ENCODE measurements around the gene TFF1.

DNA sequence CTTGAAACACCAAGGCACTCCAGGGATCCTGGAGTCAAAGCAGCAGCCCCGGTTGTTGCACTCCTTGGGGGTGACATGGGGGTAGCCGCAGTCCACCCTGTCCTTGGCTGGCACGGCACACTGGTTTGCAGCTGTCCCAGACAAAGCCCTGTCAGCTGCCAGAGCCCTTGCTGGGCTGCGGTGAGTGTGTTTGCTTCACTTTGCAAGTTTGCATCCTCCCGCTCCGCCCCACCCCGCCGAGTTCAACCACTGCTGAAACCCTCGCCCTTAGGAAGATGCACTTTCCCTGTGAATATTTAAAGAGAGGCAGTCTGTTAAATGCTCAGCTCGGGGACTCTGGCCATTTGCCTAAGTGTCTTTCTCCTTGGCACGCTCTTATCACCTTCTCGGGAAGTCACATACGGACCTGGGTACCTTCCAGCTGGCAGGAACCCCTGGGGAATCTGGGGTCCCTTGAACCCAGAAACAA lies 52.8 kb downstream of the TFF1 start:
- TF ChIP-seq, protein P1, sequence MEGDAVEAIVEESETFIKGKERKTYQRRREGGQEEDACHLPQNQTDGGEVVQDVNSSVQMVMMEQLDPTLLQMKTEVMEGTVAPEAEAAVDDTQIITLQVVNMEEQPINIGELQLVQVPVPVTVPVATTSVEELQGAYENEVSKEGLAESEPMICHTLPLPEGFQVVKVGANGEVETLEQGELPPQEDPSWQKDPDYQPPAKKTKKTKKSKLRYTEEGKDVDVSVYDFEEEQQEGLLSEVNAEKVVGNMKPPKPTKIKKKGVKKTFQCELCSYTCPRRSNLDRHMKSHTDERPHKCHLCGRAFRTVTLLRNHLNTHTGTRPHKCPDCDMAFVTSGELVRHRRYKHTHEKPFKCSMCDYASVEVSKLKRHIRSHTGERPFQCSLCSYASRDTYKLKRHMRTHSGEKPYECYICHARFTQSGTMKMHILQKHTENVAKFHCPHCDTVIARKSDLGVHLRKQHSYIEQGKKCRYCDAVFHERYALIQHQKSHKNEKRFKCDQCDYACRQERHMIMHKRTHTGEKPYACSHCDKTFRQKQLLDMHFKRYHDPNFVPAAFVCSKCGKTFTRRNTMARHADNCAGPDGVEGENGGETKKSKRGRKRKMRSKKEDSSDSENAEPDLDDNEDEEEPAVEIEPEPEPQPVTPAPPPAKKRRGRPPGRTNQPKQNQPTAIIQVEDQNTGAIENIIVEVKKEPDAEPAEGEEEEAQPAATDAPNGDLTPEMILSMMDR (conservative IDR thresholded peaks at IDR 0.05 in 1 of 2, IDR thresholded peaks at IDR 0.05 in 1 of 2; ENCODE audit: extremely low read depth in 1 of 2, insufficient read depth in 1 of 2, low read depth in 1 of 2, low read length in 2 of 2) = no peak
- no peak for TF ChIP-seq EZH2 (IDR thresholded peaks at IDR 0.05; ENCODE audit: borderline replicate concordance, low read length)

All from mammary epithelial cell (primary cell).